ENCODE data around the gene POLR1D. TPM values are rescaled to one million over a fixed set of nuclear protein-coding genes. Genes with fewer than 3 reads are reported as not detected.
A peak's percentile ranks its signal among the peaks of the same experiment; 100 is the strongest.

Gene POLR1D
- total RNA-seq, 1 donor from 2014 or later, result 127 TPM

- intact Hi-C loops (cut with micrococcal nuclease), result no loop called here
- H3K27me3 Mint-ChIP-seq (ENCODE audit: insufficient read depth), result no peaks in the 10 kb centered on the region
- no peaks in the 10 kb centered on the region for H3K36me3 Mint-ChIP-seq (ENCODE audit: low read depth)
- H3K27ac Mint-ChIP-seq, result no peak overlapping the region
- no peak overlapping the region for H3K4me3 Mint-ChIP-seq
- no peak for DNase-seq (ENCODE audit: low spot score)
- no peaks in the 10 kb centered on the region for H3K4me1 Mint-ChIP-seq (ENCODE audit: low read depth)
- H3K9me3 Mint-ChIP-seq, result no peaks in the 10 kb centered on the region
Measured at GRCh38 chr13:27599845-27600553, 21.7 kb upstream of the POLR1D start.

DNA sequence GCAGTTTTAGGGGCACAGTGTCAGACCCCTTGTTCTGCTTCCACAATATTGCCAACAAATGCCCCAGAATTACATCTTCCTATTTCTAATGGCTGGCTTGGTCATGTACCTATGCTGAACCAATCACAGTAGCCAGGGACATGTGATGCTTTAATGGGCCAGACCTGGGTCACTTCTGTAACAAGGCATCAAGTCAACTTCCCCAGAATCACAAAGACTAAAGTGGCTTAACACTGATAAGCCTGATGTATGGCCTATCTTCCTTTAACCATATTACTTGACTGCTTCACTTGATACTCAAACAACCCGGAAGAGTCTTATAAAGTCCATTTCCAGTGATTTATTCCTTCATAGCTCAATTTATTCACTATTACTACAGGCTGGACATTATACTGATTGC, 21.0 kb upstream of the POLR1D start:
- H3K36me3 Mint-ChIP-seq (ENCODE audit: low read depth), result no peaks in the 10 kb centered on the region
- no peaks in the 10 kb centered on the region for H3K9me3 Mint-ChIP-seq
- H3K4me3 Mint-ChIP-seq, result no peak overlapping the region
- H3K27ac Mint-ChIP-seq, result no peak overlapping the region
- no peaks in the 10 kb centered on the region for H3K4me1 Mint-ChIP-seq (ENCODE audit: low read depth)
- H3K27me3 Mint-ChIP-seq (ENCODE audit: insufficient read depth), result no peaks in the 10 kb centered on the region
- DNase-seq (ENCODE audit: low spot score), result no peak
- intact Hi-C loops (cut with micrococcal nuclease), result no loop called here

- Mint-ChIP-seq H3K36me3 (ENCODE audit: low read depth) (no peaks in the 10 kb centered on the region), H3K27me3 (ENCODE audit: insufficient read depth) (no peaks in the 10 kb centered on the region), H3K9me3 (no peaks in the 10 kb centered on the region), H3K4me1 (ENCODE audit: low read depth) (no peaks in the 10 kb centered on the region), H3K4me3 (no peak overlapping the region), H3K27ac (no peak overlapping the region)
- no peak for DNase-seq (ENCODE audit: low spot score)
- intact Hi-C loops (cut with micrococcal nuclease), result no loop called here
Measured at GRCh38 chr13:27601208-27601607, 20.5 kb upstream of the POLR1D start.

GRCh38 chr13:27601803-27602202, 19.9 kb upstream of the POLR1D start:
- H3K4me3 Mint-ChIP-seq, result no peak overlapping the region
- intact Hi-C loops (cut with micrococcal nuclease), result no loop called here
- H3K36me3 Mint-ChIP-seq (ENCODE audit: low read depth), result no peaks in the 10 kb centered on the region
- H3K27me3 Mint-ChIP-seq (ENCODE audit: insufficient read depth), result no peaks in the 10 kb centered on the region
- no peaks in the 10 kb centered on the region for H3K4me1 Mint-ChIP-seq (ENCODE audit: low read depth)
- H3K9me3 Mint-ChIP-seq, result no peaks in the 10 kb centered on the region
- no peak for DNase-seq (ENCODE audit: low spot score)
- H3K27ac Mint-ChIP-seq, result no peak overlapping the region

- Mint-ChIP-seq H3K9me3 (no peaks in the 10 kb centered on the region), H3K4me1 (ENCODE audit: low read depth) (no peaks in the 10 kb centered on the region), H3K27me3 (ENCODE audit: insufficient read depth) (no peaks in the 10 kb centered on the region), H3K36me3 (ENCODE audit: low read depth) (no peaks in the 10 kb centered on the region), H3K27ac (no peak overlapping the region), H3K4me3 (no peak overlapping the region)
- DNase-seq (ENCODE audit: low spot score), result no peak
- intact Hi-C loops (cut with micrococcal nuclease), result no loop called here
Measured at GRCh38 chr13:27605099-27605498, 16.6 kb upstream of the POLR1D start.

GRCh38 chr13:27605610-27606200, 16.0 kb upstream of the POLR1D start:
- DNase-seq (ENCODE audit: low spot score), result no peak
- Mint-ChIP-seq H3K27me3 (ENCODE audit: insufficient read depth) (no peaks in the 10 kb centered on the region), H3K27ac (no peak overlapping the region), H3K4me3 (no peak overlapping the region), H3K4me1 (ENCODE audit: low read depth) (peaks cover 5% of the 10 kb centered on the region), H3K36me3 (ENCODE audit: low read depth) (no peaks in the 10 kb centered on the region), H3K9me3 (no peaks in the 10 kb centered on the region)
- intact Hi-C loops (cut with micrococcal nuclease), result no loop called here

DNA sequence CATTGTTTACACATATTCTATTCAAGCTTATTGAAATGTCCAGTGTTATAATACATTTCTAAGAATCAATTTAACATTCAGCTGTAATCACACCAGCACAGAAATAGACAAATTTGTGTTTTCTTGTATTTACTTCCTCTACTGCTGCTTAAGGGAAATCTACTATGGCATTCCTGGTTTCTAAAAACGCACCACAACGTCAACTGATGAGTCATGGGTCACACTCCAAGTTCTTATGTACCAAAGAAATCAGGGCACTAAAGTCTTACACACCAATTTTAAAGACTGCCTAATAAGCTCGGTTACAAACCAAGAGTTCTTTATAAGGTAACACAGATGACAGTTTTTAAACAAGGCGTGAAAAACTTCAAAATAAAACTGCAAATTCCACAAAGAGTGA, 14.6 kb upstream of the POLR1D start:
- intact Hi-C loops (cut with micrococcal nuclease), result no loop called here
- Mint-ChIP-seq H3K27me3 (ENCODE audit: insufficient read depth) (no peaks in the 10 kb centered on the region), H3K4me1 (ENCODE audit: low read depth) (peaks cover 11% of the 10 kb centered on the region), H3K9me3 (no peaks in the 10 kb centered on the region), H3K27ac (no peak overlapping the region), H3K4me3 (no peak overlapping the region), H3K36me3 (ENCODE audit: low read depth) (no peaks in the 10 kb centered on the region)
- no peak for DNase-seq (ENCODE audit: low spot score)

DNA sequence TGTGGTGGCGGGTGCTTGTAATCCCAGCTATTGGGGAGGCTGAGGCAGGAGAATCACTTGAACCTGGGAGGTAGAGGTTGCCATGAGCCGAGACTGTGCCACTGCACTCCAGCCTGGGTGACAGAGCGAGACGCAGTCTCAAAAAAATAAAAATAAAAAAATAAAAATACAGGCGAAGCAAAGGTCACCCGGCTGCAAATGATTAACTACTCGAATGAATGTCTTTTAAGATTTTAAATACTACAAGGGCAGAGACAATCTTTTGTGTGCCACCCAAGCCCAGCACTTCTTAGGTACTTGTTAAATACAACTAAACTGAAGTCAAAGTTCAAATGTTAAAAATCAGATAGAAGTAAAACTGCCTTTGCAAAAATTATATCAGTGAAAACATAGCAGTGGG, 8.1 kb upstream of the POLR1D start:
- no peak for DNase-seq (ENCODE audit: low spot score)
- peaks cover 3% of the 10 kb centered on the region for H3K36me3 Mint-ChIP-seq (ENCODE audit: low read depth)
- H3K4me1 Mint-ChIP-seq (ENCODE audit: low read depth), result peaks cover 27% of the 10 kb centered on the region
- H3K27me3 Mint-ChIP-seq (ENCODE audit: insufficient read depth), result no peaks in the 10 kb centered on the region
- no peak overlapping the region for H3K27ac Mint-ChIP-seq
- intact Hi-C loops (cut with micrococcal nuclease), result no loop called here
- no peak overlapping the region for H3K4me3 Mint-ChIP-seq
- no peaks in the 10 kb centered on the region for H3K9me3 Mint-ChIP-seq

DNA sequence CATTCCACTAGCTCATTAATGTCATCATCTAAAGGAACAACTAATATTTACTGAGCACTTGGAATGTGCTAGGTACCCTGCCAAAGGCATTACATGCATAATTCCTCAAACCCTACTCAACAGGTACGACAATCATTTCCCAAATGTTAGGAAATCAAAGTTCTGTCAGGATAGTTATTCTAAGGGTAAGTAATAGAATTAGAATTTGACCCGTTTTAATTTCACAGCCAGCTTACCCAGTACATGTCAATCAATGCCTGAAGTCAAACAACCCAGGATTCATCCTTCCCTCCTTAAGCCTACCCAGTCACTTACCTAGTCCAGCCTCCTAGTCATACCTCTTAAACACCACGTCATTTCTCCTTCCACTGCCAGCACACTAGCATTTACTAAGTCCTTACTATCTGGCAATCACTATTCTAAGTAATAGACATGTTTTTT, 3.8 kb upstream of the POLR1D start:
- no peak overlapping the region for H3K27ac Mint-ChIP-seq
- intact Hi-C loops (cut with micrococcal nuclease), result no loop called here
- no peak overlapping the region for H3K4me3 Mint-ChIP-seq
- H3K9me3 Mint-ChIP-seq, result no peaks in the 10 kb centered on the region
- peaks cover 10% of the 10 kb centered on the region for H3K36me3 Mint-ChIP-seq (ENCODE audit: low read depth)
- H3K27me3 Mint-ChIP-seq (ENCODE audit: insufficient read depth), result no peaks in the 10 kb centered on the region
- peaks cover 35% of the 10 kb centered on the region for H3K4me1 Mint-ChIP-seq (ENCODE audit: low read depth)
- DNase-seq (ENCODE audit: low spot score), result no peak

DNA sequence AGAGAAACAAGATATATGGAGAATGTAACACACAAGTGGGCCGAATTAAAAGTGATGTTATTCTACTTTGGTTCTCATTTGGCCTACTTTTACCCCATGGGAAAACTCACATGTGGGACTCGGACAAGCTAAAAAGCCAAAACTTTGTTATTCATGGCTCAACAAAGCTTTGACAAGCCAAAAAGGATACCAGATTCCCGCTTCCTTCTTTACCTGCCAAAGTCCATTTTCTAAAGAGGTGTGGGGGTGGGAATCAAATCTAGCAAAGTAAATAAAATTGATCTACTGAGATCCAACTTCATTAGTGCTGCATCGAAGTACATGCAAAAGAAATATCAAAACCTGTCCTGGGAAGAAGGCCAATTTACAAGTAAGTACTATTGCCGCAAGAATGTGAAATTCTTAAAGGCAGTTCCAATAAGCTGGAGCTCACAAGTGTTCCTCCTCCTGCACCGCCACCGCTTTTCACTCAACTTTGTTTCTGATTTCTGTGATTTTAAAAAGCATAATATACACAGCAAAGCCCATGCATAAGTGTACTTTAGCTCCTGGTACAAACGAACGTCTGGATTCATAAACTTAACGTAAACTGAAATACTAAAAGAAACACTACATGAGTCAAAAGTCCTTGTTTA, 2.5 kb upstream of the POLR1D start:
- no peak for DNase-seq (ENCODE audit: low spot score)
- intact Hi-C loops (cut with micrococcal nuclease), result no loop called here

DNA sequence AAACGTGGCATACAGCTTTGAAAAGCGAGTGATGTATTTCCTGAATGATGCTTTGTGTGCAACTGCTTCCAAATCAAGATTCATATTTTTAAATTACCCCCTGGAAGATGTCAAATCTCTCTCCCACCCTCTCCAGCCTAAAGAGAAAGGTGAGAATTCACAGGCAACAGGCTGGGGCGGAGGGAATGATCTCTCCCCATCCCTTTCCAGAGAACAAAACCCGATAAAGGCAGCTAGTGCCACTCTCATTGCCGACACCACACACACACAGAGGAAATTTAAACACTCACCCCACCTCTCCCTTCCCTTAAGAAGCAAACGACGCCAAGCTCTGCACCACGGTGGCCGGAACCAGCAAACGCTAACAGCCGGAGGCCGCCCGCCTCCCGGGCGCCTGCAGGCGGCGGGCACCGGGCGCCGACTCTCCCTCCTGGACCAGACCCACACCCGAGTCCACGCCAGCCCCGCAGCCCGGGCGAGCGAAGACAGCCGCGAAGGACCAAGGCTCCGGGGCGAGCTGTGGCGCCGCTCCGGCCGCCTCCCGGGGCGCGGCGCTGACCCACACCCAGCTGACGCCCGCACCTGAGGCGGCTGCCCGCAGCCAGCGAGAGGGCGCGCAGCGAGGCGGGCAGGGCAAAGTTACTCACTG, 1.8 kb upstream of the POLR1D start:
- peak overlapping the region; percentile 88 for H3K4me3 Mint-ChIP-seq
- H3K27ac Mint-ChIP-seq, result peak overlapping the region; percentile 82
- peaks cover 50% of the 10 kb centered on the region for H3K4me1 Mint-ChIP-seq (ENCODE audit: low read depth)
- intact Hi-C loops (cut with micrococcal nuclease), result loop anchor here (1.0 to 5.0 kb wide), 11 partner anchors 82 to 1433 kb away; partner anchors contain the start of genes CDK8, MTIF3, PAN3 and POMP
- H3K9me3 Mint-ChIP-seq, result no peaks in the 10 kb centered on the region
- no peaks in the 10 kb centered on the region for H3K27me3 Mint-ChIP-seq (ENCODE audit: insufficient read depth)
- peaks cover 26% of the 10 kb centered on the region for H3K36me3 Mint-ChIP-seq (ENCODE audit: low read depth)
- peak; percentile 34 for DNase-seq (ENCODE audit: low spot score)

More for the DNA sequence above, 2.5 kb upstream of the POLR1D start:
- H3K27ac Mint-ChIP-seq, result peak overlapping the region; percentile 82
- H3K4me3 Mint-ChIP-seq, result peak overlapping the region; percentile 88
- no peaks in the 10 kb centered on the region for H3K9me3 Mint-ChIP-seq
- H3K4me1 Mint-ChIP-seq (ENCODE audit: low read depth), result peaks cover 47% of the 10 kb centered on the region
- no peaks in the 10 kb centered on the region for H3K27me3 Mint-ChIP-seq (ENCODE audit: insufficient read depth)
- peaks cover 23% of the 10 kb centered on the region for H3K36me3 Mint-ChIP-seq (ENCODE audit: low read depth)

DNA sequence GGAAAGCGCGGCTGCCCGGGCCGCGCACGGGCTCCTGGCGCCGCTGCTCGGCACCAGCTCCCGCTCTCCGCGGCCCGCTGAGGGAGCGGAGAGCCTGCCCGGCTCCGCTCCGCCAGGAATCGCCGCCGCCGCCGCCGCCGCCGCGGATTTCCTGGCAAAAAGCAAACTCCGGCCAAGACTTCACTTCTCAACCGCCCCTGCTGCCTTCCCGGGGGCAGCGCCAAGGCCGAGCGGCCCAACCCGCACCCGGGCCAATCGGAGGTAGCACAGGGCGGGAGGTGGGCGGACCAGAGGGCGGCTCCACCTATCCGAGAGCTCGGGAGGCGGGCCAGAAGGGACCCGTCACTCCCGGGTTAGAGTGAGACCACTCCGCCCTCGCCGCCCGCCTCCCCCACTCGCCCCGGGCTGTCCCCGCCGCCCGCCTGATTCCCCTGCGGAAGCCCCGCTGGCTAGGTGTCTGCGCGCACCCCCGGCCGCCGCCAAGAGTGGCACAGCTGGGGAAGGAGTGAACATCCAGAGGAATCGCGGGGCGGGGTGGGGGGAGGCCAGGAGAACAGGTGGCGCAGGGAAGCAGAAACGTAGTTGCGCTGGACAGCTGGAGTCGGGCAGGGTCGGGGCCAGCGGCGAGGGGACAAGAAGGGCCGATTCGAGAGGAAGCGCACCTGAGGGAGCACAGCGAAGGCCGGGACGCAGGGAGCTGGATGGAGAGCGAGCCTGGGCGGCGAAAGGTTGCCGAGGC, 1.1 kb upstream of the POLR1D start, which contains the start of gene LNX2:
TSS of gene LNX2 (minus strand) at position 153 of the 739 bp plus-strand sequence. CDS start 38,826 bp downstream, outside the sequence.
- no peaks in the 10 kb centered on the region for H3K27me3 Mint-ChIP-seq (ENCODE audit: insufficient read depth)
- peaks cover 57% of the 10 kb centered on the region for H3K4me1 Mint-ChIP-seq (ENCODE audit: low read depth)
- peak; percentile 97 for DNase-seq (ENCODE audit: low spot score)
- H3K9me3 Mint-ChIP-seq, result no peaks in the 10 kb centered on the region
- peak within 1 kb of the TSS; percentile 88 for H3K4me3 Mint-ChIP-seq
- peak within 1 kb of the TSS; percentile 88 for H3K27ac Mint-ChIP-seq
- intact Hi-C loops (cut with micrococcal nuclease), result loop anchor here (1.0 to 5.0 kb wide), 13 partner anchors 82 to 1434 kb away; partner anchors contain the start of genes CDK8, MTIF3, PAN3 and POMP
- H3K36me3 Mint-ChIP-seq (ENCODE audit: low read depth), result peaks cover 32% of the 10 kb centered on the region

Data from activated T-helper 1 cell treated with anti-CD3 and anti-CD28 coated beads, Interleukin-12 subunit alpha, Interleukin-12 subunit beta, Interleukin-2, Interleukin-4 antibody, amounts not matched to agents 30 ng/mL and 10 ng/mL and 1 ng/mL, durations not matched to agents 14 hours and 24 hours and 36 hours (primary cell).